Kidney (tissue), 14 donors: ENCODE data around the gene PRKCE. TPM values are rescaled to one million over a fixed set of nuclear protein-coding genes. Genes with fewer than 3 reads are reported as not detected.

Source experiments
- DNase-seq, 5 donors: peaks; one replicate each; pipeline ENCODE4 v3.0.0-alpha.2; 2013 to 2020
- FAIRE-seq: peaks from 2 replicates; lab custom pipeline; 2012; peaks lifted over from hg19 to GRCh38; lab: Jason Lieb, UNC
- H3K27ac ChIP-seq, 2 donors: one replicate each; pipeline ENCODE4 v1.7.0; 2013; ENCODE audit warnings: low read depth in 2 of 2, low read length in 2 of 2, inconsistent platforms in 1 of 2
- H3K27me3 ChIP-seq: one replicate; pipeline ENCODE4 v1.7.1; 2013; ENCODE audit warnings: low read length, inconsistent platforms; ENCODE audit not compliant: control insufficient read depth, insufficient read depth
- H3K36me3 ChIP-seq, 3 donors: one replicate each; pipeline versions ENCODE4 v1.7.0 to v1.7.1; 2013; ENCODE audit warnings: low read length in 3 of 3, control low read depth in 1 of 3, inconsistent platforms in 1 of 3; ENCODE audit not compliant: insufficient read depth in 3 of 3, control insufficient read depth in 2 of 3
- H3K4me1 ChIP-seq, 3 donors: one replicate each; pipeline versions ENCODE4 v1.7.0 to v1.7.1; 2013; ENCODE audit warnings: low read length in 3 of 3, inconsistent platforms in 1 of 3, low read depth in 1 of 3; ENCODE audit not compliant: control insufficient read depth in 2 of 3, insufficient read depth in 2 of 3
- H3K4me3 ChIP-seq, 3 donors: one replicate each; pipeline versions ENCODE4 v1.7.0 to v1.8.1; 2013; ENCODE audit warnings: low read length in 3 of 3, control low read depth in 1 of 3, inconsistent platforms in 1 of 3
- H3K9ac ChIP-seq, 3 donors: one replicate each; pipeline versions ENCODE4 v1.7.0 to v1.7.1; 2013; ENCODE audit warnings: low read length in 3 of 3, control low read depth in 1 of 3, inconsistent platforms in 1 of 3
- H3K9me3 ChIP-seq, 3 donors: one replicate each; pipeline versions ENCODE4 v1.7.0 to v1.7.1; 2013; ENCODE audit warnings: low read length in 3 of 3, control low read depth in 1 of 3, inconsistent platforms in 1 of 3; ENCODE audit not compliant: control insufficient read depth in 2 of 3, insufficient read depth in 1 of 3
- CTCF ChIP-seq: IDR thresholded peaks from 3 replicates; pipeline ENCODE4 v1.5.1; 2012; ENCODE audit warnings: mild to moderate bottlenecking, moderate library complexity, borderline replicate concordance; ENCODE audit not compliant: insufficient read depth; ENCODE audit errors: extremely low read depth
- intact Hi-C: fragments of 100-400 bp; cut with DNase I; formaldehyde crosslinking; loops from one replicate; pipeline ENCODE4 v1.11.1; 2022
- polyA plus RNA-seq: library from polyadenylated mRNA; stranded (reverse); fragments of 350-450 nt; fragmentation: Illumina TruSeq; extraction: RNeasy Lipid Tissue Mini Kit (QIAGEN cat#74804); gene quantifications from one replicate; pipeline ENCODE4 v1.2.3, GENCODE V29; 2014; ENCODE audit warnings: low read depth, low replicate concordance; ENCODE audit not compliant: insufficient read depth
- total RNA-seq: library from RNA; stranded (reverse); fragmentation: NEBNext Ultra II Directional; extraction: Animal tissue kit (Norgen Biotek cat#: 25700); gene quantifications from one replicate; pipeline ENCODE4 v1.2.1, GENCODE V29; 2021
- donor health status: control.
- donor health status: control.
- donor health status: control.
- donor health status: control.
- donor health status: control.
- donor health status: DM: yes; HTN: yes; CAD: no.
- donor health status: Normal renal cell carcinoma (clear cell type).

PRKCE gene
- total and polyA plus RNA-seq, 2 donors from 2014 or later = 11.1 to 27.3 TPM

GRCh38 chr2:45919160-45919650 lies 267.7 kb downstream of the PRKCE start:
- no peak for TF ChIP-seq CTCF
- H3K27ac ChIP-seq = no peak overlapping the region
- no peak overlapping the region for H3K4me3 ChIP-seq
- no peak for FAIRE-seq
- no peaks in the 10 kb centered on the region for H3K9me3 ChIP-seq
- H3K27me3 ChIP-seq = no peaks in the 10 kb centered on the region
- H3K4me1 ChIP-seq = peaks cover 0 to 11% (median 9%) of the 10 kb centered on the region in 3 donors
- DNase-seq = no peak
- intact Hi-C loops = no loop called here
- H3K36me3 ChIP-seq = no peaks in the 10 kb centered on the region
- no peak overlapping the region for H3K9ac ChIP-seq

GRCh38 chr2:45919711-45920111 lies 268.2 kb downstream of the PRKCE start:
- DNase-seq = no peak
- Histone ChIP-seq H3K27me3 (no peaks in the 10 kb centered on the region), H3K36me3 (no peaks in the 10 kb centered on the region), H3K27ac (no peak overlapping the region), H3K9ac (no peak overlapping the region), H3K4me1 (peaks cover 0 to 11% (median 9%) of the 10 kb centered on the region in 3 donors), H3K9me3 (no peaks in the 10 kb centered on the region), H3K4me3 (no peak overlapping the region)
- intact Hi-C loops = no loop called here
- no peak for TF ChIP-seq CTCF
- no peak for FAIRE-seq

GRCh38 chr2:45921921-45922320 lies 270.4 kb downstream of the PRKCE start:
- DNase-seq (no peak), FAIRE-seq (no peak)
- H3K9me3 ChIP-seq = no peaks in the 10 kb centered on the region
- no peaks in the 10 kb centered on the region for H3K36me3 ChIP-seq
- H3K27me3 ChIP-seq = no peaks in the 10 kb centered on the region
- TF ChIP-seq CTCF = no peak
- intact Hi-C loops = no loop called here
- H3K27ac ChIP-seq = no peak overlapping the region
- H3K4me3 ChIP-seq = no peak overlapping the region
- H3K4me1 ChIP-seq = peaks cover 0 to 11% (median 9%) of the 10 kb centered on the region in 3 donors
- no peak overlapping the region for H3K9ac ChIP-seq

- intact Hi-C loops = no loop called here
- Histone ChIP-seq H3K9ac (no peak overlapping the region), H3K9me3 (no peaks in the 10 kb centered on the region), H3K4me3 (no peak overlapping the region), H3K27me3 (no peaks in the 10 kb centered on the region), H3K4me1 (peaks cover 0 to 11% (median 9%) of the 10 kb centered on the region in 3 donors), H3K27ac (no peak overlapping the region), H3K36me3 (no peaks in the 10 kb centered on the region)
- FAIRE-seq = no peak
- peak in 2 of 5 donors; percentile 42 to 57 for DNase-seq
- no peak for TF ChIP-seq CTCF
These were observed 271.1 kb downstream of the PRKCE start for GRCh38 chr2:45922577-45922988.
